MCF 10A (cell line): ENCODE results near the gene ZFP14. TPM values are rescaled to one million over a fixed set of nuclear protein-coding genes. Genes with fewer than 3 reads are reported as not detected.

Source experiments
- BruUV-seq: library from RNA; stranded (reverse); fragments of 400-500 nt; replicated peaks from 2 replicates; lab custom pipeline; 2021; lab: Mats Ljungman, UMichigan
- CTCF ChIA-PET: fragments of 300-600 bp; sonication (Branson Sonifier 250); formaldehyde crosslinking; extraction: SDS; loops from one replicate; lab custom pipeline; 2021; ENCODE audit warnings: antibody characterized with exemption, inconsistent platforms; lab: Yijun Ruan, JAX
- POLR2A ChIA-PET: fragments of 300-600, 350-650 bp; sonication (Branson Sonifier 250); formaldehyde crosslinking; extraction: SDS; loops from one replicate; lab custom pipeline; 2020; ENCODE audit warnings: antibody characterized with exemption, inconsistent platforms; lab: Yijun Ruan, JAX
- DNase-seq: peaks from one replicate; pipeline ENCODE4 v3.0.0-alpha.2; 2018; ENCODE audit not compliant: unreplicated experiment
- H3K27ac Mint-ChIP-seq: one replicate; pipeline ENCODE4 v1.8.0; 2022; ENCODE audit warnings: mild to moderate bottlenecking, low read depth, mixed read lengths; ENCODE audit not compliant: unreplicated experiment
- H3K27me3 Mint-ChIP-seq: one replicate; pipeline ENCODE4 v1.8.0; 2022; ENCODE audit warnings: mixed read lengths; ENCODE audit not compliant: insufficient read depth, unreplicated experiment
- H3K36me3 Mint-ChIP-seq: one replicate; pipeline ENCODE4 v1.8.0; 2022; ENCODE audit warnings: mild to moderate bottlenecking, moderate library complexity, mixed read lengths; ENCODE audit not compliant: insufficient read depth, unreplicated experiment
- H3K4me1 Mint-ChIP-seq: one replicate; pipeline ENCODE4 v1.8.0; 2022; ENCODE audit warnings: mixed read lengths; ENCODE audit not compliant: insufficient read depth, unreplicated experiment
- H3K4me3 Mint-ChIP-seq: one replicate; pipeline ENCODE4 v1.8.0; 2022; ENCODE audit warnings: mild to moderate bottlenecking, moderate library complexity, mixed read lengths; ENCODE audit not compliant: unreplicated experiment
- H3K9me3 Mint-ChIP-seq: one replicate; pipeline ENCODE4 v1.8.0; 2022; ENCODE audit warnings: mixed read lengths; ENCODE audit not compliant: unreplicated experiment
- CTCF ChIP-seq: fragments of 200-600 bp; IDR thresholded peaks from one replicate; pipeline ENCODE4 v1.8.0; 2022; ENCODE audit warnings: antibody characterized with exemption, mild to moderate bottlenecking; ENCODE audit not compliant: unreplicated experiment
- intact Hi-C: fragments of 100-400 bp; cut with micrococcal nuclease; formaldehyde crosslinking; loops from 2 replicates; pipeline ENCODE4 v1.14.1; 2022
- total RNA-seq: library from RNA; stranded (reverse); gene quantifications from 2 replicates; pipeline ENCODE4 v1.2.3, GENCODE V29; 2022

ZFP14 gene
- total RNA-seq, 1 experiment from 2014 or later, result 1.5 TPM

DNA sequence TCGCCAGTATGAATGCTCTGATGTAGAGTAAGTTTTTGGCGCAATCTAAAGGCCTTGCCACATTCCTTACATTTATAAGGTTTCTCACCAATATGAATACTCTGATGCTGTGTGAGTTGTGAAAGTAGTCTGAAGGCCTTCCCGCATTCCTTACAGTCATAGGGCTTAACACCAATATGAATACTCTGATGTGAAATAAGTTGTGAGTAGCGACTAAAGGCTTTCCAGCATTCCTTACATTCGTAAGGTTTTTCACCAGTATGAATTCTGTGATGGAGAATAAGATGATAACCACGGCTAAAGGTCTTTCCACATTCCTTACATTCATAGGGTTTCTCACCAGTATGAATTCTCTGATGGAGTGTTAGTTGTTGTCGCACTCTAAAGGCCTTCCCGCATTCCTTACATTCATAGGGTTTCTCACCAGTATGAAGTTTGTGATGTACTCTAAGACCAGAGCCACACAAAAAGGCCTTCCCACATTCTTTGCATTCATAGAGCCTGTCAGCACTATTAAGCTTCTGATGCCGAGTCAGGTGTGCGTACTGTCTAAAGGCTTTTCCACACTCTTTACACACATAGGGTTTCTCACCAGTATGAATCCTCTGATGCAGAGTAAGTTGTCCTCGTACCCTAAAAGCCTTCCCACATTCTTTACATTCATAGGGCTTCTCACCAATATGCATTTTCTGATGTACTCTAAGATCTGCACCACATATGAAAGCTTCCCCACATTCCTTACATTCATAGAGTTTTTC lies 14.1 kb upstream of the ZFP14 start:
- CTCF ChIA-PET, result no interaction called here
- TF ChIP-seq CTCF, result no peak

GRCh38 chr19:36379510-36379819 lies 464 bp upstream of the ZFP14 start:
- H3K27me3 Mint-ChIP-seq, result no peaks in the 10 kb centered on the region
- H3K9me3 Mint-ChIP-seq, result no peaks in the 10 kb centered on the region
- no TSS peak for BruUV-seq
- ChIA-PET POLR2A (interaction anchor here (0.7 to 3.3 kb wide), 10 partner anchors 9 to 536 kb away, joined by 3 to 36 read pairs (median 8); partner anchors contain the start of genes ZNF260, ZNF345, ZNF529 and ZNF566), CTCF (interaction anchor here (0.8 to 2.0 kb wide), 4 partner anchors 11 to 1090 kb away, joined by 3 to 10 read pairs (median 4); partner anchors contain the start of genes ZNF566 and ZNF570)
- H3K27ac Mint-ChIP-seq, result no peak overlapping the region
- intact Hi-C loops, result loop anchor here (2.0 to 10.0 kb wide), 8 partner anchors 49 to 835 kb away; partner anchors contain the start of genes ZNF146, ZNF345, ZNF383 and ZNF529
- H3K36me3 Mint-ChIP-seq, result peaks cover 11% of the 10 kb centered on the region
- H3K4me3 Mint-ChIP-seq, result peak overlapping the region; percentile 94
- peaks cover 8% of the 10 kb centered on the region for H3K4me1 Mint-ChIP-seq
- DNase-seq, result no peak
- TF ChIP-seq CTCF, result no peak

More for the DNA sequence above, 14.1 kb upstream of the ZFP14 start:
- Mint-ChIP-seq H3K4me1 (no peaks in the 10 kb centered on the region), H3K27me3 (no peaks in the 10 kb centered on the region), H3K27ac (no peak overlapping the region), H3K9me3 (peaks cover 39% of the 10 kb centered on the region), H3K4me3 (no peak overlapping the region), H3K36me3 (no peaks in the 10 kb centered on the region)
- intact Hi-C loops, result no loop called here
- BruUV-seq, result no TSS peak
- no peak for DNase-seq
- POLR2A ChIA-PET, result no interaction called here

- Mint-ChIP-seq H3K9me3 (peaks cover under 1% of the 10 kb centered on the region), H3K4me3 (peak overlapping the region; percentile 94), H3K27ac (peak overlapping the region; percentile 82), H3K36me3 (peaks cover 11% of the 10 kb centered on the region), H3K4me1 (peaks cover 8% of the 10 kb centered on the region), H3K27me3 (no peaks in the 10 kb centered on the region)
- DNase-seq, result no peak
- ChIA-PET CTCF (interaction anchor here (0.7 to 2.0 kb wide), 5 partner anchors 10 to 309 kb away, joined by 3 to 10 read pairs (median 6); partner anchors contain the start of gene ZNF260), POLR2A (interaction anchor here (0.7 to 3.3 kb wide), 9 partner anchors 9 to 840 kb away, joined by 3 to 36 read pairs (median 6); partner anchors contain the start of genes ZNF146, ZNF260, ZNF383 and ZNF566)
- intact Hi-C loops, result loop anchor here (2.0 to 10.0 kb wide), 8 partner anchors 47 to 837 kb away; partner anchors contain the start of genes ZNF146, ZNF345, ZNF383 and ZNF529
- TF ChIP-seq CTCF, result no peak
- BruUV-seq, result no TSS peak
Measured at GRCh38 chr19:36377541-36378178, 1.3 kb downstream of the ZFP14 start.
